Activated CD8-positive, alpha-beta memory T cell treated with anti-CD3 and anti-CD28 coated beads for 4 hours (primary cell): ENCODE data around the gene SUV39H2.
"Not testable (repeated sequence)": the region's sequence is repeated elsewhere in the genome, so short reads cannot be mapped to it uniquely, and the experiment has no call there.

Experiments
- DNase-seq, 2 donors: peaks; one replicate each; pipeline ENCODE4 v3.0.0-alpha.2; 2020; ENCODE audit warnings: low read depth in 2 of 2

SUV39H2 gene, protein sequence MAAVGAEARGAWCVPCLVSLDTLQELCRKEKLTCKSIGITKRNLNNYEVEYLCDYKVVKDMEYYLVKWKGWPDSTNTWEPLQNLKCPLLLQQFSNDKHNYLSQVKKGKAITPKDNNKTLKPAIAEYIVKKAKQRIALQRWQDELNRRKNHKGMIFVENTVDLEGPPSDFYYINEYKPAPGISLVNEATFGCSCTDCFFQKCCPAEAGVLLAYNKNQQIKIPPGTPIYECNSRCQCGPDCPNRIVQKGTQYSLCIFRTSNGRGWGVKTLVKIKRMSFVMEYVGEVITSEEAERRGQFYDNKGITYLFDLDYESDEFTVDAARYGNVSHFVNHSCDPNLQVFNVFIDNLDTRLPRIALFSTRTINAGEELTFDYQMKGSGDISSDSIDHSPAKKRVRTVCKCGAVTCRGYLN

DNA sequence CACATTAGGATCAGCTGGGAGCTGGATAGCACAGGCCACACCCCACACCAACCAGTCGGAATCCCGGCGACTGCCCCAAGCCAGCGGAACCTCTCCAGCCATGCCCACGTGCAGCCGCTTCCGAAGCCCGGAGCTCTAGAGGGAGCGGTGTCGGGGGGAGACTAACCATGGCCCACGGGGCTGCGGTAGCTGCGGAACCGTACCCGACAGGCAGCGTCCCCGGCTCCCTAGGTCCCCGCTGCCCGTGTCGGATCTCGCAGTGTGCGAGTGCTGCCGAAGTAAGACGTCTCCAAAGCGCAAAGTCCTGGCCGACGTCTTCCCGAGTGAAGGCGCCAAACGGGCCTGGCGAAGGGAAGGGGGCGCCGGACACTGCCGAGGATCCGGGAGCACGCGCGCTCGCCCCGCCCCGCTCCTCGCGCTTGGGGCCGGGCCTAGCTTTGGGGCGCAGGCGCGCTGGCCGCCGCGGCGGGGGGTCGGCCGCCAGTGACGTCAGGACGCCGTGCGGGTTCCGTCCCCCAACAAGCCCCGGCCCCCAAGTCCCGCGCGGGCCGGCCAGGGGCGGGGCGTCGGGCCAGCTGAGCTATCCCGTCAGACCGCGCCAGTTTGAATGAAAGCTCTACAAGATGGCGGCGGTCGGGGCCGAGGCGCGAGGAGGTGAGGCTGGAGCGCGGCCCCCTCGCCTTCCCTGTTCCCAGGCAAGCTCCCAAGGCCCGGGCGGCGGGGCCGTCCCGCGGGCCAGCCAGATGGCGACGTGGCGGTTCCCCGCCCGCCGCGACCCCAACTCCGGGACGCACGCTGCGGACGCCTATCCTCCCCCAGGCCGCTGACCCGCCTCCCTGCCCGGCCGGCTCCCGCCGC lies at the start of gene SUV39H2:
TSS of gene SUV39H2 (plus strand) at position 601 of the 858 bp plus-strand sequence. CDS start at position 624, 23 bp downstream.
- peak; percentile 85 to 87 for DNase-seq

DNA sequence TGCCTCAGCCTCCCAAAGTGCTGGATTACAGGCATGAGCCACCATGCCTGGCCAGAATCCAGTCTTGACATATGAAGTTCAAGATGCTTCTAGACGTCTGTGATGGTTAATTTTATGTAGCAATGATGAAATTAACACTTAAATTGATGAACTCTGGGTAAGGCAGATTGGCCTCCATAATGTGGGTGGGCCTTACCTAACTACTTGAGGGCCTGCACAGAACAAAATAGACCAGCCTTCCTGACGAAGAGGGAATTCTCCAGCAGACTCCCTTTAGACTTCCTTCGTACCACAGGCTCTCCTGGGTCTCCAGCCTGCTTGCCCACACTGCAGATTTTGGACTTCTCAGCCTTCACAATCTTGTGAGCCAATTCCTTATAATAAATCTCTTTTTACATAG lies 45.6 kb upstream of the SUV39H2 start:
- no peak for DNase-seq

DNA sequence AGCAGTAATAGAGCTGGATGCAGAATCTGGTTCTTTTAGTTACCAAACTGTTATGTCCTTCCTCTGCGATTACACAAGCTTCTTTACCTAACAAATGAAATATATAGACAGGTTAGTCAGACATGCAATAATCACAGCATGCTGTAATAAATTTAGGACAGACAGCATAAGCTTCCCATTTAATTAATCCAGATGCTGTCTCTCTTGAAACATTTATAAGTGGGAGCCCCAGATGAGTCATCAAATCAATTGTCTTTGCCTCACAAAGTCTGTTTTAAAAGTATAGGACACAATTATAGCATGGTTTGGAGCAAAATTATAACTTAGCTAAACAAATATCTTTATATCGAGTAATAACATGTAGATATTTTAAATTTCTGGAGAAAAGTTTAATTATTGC lies 42.5 kb upstream of the SUV39H2 start:
- no peak for DNase-seq

DNA sequence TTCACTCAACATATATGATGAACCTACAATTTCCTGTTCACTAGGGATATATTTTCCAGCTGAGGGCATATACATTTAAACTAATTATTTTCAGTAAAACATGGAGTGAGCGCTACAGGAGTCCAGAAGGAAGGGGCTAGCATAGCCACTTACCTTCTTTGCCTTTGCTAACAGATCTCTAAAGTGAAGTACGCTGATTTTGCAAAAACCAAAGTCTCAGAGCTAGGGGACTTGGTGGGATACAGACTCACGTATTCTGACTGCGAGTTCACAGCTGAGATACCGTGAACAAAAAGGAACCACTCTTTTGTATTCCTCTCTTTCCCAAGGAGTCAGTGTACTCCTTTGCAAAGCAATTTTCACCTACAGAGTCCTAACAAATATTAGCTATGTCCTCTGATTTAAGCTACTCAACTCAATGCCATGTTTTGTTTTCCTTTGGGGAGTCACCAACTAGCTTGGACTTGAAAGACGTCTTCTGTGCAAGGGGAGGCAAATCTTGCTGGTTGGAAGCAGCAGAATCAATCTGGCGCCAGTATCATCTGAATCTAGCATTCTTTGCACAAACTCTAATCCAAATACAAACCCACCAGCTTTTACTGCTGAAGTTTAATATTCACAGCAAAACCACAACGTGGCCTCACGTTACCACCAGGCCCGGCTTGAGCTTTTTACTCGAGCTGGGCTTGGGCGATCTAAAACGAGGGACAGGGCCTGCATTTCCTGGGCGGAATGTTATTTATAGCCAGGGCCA lies 41.5 kb upstream of the SUV39H2 start:
- no peak for DNase-seq

DNA sequence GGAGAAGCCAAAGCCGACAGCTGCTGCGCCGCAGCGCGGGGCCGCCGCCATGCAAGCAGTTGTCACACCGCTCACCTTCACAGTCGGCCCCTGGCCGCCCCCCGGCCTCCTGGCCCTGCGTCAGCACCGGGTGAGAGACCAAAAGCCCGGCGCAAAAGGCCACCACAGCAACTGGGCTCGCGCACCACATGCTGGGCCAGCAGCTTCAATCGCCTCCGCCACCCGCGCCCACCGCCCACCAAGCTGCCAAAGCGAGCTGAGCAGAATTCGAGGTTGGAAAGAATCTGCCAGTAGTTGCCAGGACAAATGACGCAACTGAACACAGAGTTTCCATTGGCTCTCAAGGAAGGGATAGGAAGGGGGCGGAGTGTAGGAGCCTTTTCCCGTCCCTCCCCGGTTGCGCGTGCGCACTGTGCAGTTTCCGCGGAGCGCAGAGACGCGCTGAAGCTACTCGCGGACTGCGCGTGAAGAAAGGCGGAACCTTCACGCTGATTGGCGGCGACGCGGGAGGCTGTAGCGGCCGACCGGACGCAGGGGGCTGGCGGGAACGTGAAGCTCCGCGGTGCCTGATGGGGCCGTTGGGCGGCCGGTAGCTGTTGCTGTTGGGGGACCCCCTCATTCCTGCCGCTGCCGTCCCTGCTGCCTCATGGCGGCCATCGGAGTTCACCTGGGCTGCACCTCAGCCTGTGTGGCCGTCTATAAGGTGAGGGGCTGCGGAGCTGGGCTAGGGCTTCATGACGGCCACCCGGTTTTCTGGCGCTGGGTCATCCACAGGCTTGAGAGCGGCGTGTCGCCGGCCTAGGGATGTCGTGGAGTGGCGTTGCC lies 40.7 kb upstream of the SUV39H2 start, which contains the start of the genes CDNF, HSPA14 and MSANTD7:
TSS of gene CDNF (minus strand) at position 281 of the 825 bp plus-strand sequence. CDS start at position 190, 91 bp downstream.
TSS of gene HSPA14 (plus strand) at position 550 of the 825 bp plus-strand sequence. CDS start at position 647, 97 bp downstream.
TSS of gene MSANTD7 (plus strand) at position 550 of the 825 bp plus-strand sequence. CDS start 3,979 bp downstream, outside the sequence.
- DNase-seq: peak; percentile 98 to 99

DNA sequence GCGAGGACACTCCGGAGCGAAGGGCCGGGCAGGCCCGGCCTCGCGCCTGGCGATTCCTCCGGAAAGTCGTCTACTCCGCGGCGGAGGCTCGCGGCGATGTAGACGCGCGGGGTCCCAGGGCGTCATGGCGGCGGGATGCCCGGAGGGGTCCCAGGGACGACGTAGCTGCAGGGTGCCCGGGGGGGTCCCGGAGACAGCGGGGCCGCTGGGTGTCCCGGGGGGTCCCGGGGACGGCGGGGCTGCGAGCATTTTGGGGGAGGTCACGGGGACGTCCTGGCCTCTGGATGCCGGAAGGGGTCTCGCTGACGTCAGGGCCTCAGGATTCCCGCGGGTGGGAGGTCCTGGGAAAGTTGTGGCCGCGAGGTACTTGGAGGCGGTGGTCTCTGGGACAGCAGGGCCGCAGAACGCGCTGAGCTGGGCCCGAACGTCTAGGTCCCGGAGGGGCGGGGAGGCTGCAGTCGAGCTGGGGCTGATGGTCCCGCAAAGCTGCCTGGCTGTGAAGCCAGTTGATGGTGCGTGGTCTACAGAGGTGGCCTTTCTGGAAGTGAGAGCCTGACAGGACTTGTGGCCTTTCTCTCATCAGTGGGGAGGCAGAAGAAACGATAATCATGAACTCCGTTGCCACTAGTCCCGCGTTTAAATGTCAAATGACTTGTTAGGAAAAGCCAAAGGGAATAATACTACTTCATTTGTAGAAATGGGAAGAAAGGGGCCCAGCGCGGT lies 39.9 kb upstream of the SUV39H2 start:
- no peak for DNase-seq

DNA sequence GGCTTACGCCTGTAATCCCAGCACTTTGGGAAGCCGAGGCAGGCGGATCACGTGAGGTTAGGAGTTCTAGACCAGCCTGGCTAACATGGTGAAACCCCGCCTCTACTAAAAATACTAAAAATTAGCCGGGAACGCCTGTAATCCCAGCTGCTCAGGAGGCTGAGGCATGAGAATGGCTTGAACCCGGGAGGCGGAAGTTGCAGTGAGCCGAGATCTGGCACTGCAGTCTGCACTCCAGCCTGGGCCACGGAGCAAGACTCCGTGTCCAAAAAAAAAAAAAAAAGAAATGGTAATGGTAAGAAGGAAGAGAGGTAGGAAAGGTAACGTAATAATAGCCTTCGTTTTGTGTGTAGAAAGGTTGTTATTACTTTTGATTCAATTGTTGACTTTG lies 39.4 kb upstream of the SUV39H2 start:
- no peak for DNase-seq

DNA sequence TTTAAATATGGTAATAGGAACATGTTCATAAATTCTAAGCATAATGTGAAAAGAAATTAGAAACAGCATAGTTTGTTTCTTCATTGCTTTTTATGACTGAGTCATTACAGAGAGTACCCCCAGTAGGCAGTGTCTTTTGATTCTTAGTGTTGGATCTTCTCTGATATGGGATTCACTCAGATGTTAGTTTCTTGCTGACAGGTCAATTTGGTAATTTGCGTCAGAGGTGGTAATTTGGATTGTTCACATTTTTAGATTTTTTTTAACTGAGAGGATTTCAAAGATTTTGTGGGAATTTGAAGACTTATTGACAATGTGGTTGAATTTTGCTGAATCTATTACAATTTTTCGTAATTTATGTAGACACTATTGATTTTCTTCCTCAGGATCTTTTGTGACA lies 38.5 kb upstream of the SUV39H2 start:
- no peak for DNase-seq

DNA sequence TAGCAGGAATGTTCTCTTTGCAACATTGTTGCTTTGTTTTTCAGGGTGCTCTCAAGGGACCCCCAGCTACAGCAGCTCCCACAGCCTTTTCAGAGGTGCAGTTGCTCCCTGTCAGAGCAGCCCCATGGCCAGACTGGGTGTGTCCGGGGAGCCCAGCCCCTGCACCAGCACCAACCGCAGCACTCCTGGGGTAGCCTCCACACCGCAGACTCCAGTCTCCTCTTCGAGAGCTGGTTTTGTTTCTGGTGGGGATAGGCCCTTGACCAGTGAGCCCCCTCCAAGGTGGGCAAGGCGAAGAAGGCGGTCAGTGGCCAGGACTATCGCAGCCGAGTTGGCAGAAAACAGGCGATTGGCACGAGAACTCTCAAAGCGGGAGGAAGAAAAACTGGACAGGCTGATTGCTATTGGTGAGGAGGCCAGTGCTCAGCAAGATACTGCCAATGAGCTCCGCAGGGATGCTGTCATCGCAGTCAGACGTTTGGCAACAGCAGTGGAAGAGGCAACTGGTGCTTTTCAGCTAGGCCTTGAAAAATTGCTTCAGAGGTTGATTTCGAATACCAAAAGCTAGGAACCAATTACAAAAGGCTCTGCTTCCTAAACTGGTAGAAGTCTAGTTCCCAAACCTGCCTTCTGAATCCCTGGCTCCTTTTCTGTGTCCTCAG lies 35.2 kb upstream of the SUV39H2 start:
- no peak for DNase-seq

DNA sequence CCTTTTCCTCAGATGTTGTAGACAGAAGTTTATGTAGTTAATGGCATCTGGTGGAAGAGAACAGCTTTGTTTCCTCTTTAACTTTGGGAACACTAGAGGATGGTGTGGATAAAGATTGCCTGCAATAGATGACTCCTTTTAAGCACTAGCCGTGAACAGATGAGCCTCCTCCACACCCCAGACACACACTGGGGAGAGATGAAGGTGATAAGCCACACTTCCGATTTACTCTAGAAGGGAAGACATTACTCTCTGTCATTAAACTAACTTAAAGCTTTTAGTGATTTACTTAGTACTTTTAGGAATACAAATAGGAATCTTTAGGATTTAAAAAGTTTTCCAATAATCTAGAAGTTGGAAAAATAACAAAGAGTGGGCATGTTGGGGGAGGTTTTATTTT lies 33.7 kb upstream of the SUV39H2 start:
- no peak for DNase-seq

DNA sequence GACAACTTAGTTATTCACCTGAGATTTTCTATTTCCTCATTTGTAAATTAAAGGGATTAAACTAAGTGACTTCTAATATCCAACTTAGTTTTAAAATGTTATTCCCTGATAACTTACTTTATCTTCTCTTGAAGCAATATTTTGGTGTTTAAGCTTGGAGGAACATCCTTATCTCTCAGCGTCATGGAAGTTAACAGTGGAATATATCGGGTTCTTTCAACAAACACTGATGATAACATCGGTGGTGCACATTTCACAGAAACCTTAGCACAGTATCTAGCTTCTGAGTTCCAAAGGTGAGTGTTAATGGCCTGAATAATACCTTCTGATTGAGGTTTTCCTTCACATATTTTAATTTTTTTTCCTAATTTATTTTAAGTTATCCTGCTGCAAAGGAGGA lies 26.4 kb upstream of the SUV39H2 start:
- DNase-seq: no peak

DNA sequence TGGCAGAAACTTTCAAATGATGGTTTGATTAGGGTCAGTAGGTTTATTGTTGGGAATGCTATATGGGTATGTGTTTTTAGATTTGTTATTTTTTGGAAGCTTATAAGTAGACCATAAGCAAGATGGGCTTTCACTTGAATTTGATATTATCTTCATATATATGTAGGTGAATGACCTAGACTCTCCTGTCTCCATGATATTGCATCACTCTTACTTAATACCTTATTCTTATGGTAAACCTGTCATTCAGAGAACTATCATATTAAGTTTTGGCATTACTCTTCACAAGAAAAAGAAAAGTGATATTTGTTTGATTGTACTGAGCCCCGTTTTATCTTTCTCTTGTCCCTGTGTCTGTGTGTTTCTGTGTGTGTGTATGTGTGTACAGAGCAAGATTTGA lies 23.2 kb upstream of the SUV39H2 start:
- DNase-seq: no peak

DNA sequence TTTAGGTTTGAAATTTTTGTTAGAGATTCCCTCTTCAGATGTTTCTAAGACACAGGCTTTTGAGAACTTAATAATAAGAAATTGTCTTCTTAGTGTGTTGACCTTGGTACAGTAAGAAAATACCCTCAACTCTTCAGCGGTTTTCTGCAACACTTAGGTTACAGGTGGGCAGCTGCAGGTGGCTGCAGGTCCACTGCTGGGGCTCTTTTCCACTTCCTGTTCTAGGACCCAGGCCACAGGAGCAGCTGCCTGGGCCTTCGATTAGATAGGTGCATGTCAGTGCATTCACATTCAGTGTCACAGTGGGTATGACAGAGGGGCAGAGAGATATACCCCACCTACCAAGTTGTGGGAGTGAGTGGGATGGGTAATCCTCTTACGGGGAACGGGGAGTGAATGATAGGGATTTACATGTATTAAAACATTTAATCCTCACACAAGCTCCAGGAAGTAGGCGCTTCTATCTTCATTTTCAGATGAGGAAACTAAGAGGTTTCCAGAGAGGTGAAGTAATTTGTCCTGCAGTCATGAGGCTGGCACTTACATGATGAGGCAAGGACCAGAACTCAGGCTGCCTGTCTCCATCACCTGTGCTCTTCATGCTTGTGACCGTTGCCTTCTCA lies 20.2 kb upstream of the SUV39H2 start:
- DNase-seq: no peak

DNA sequence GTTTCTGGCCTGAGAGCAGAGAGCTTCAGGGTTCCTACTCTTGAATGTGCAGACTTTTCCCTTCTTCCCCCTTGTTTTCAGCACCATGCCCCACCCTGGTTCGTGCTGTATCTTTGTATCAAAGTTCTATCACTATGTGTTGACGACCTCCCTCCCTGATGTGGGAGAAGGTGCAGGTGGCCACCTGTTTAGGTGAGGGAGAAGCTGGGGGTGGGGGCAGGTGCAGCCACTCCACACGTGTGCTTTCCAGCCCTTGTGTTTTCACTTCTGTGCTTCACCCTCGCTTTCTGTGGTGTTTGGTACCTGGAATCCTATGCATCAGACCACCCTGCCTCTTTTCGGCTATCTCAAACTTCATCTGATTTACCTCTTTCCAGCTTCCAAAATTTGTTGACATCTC lies 19.6 kb upstream of the SUV39H2 start:
- DNase-seq: no peak

DNA sequence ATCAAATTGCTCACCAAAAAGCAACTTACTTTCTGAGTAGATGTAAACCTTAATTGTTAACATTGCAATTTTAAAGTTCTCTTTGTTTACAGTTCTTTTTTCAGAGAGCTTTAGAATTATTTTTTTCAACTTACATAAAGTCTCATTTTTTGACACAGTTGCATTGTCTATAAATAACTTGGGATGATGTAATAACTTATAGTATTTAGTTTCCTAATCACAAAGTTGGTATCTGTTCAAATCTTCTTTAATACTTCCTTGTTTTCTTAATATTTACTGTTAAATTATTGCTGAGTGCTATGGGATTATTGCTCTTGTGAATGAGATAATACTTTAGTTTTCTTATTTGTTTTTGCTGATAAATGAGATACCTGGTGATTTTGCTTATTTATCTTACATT lies 18.9 kb upstream of the SUV39H2 start:
- no peak for DNase-seq

DNA sequence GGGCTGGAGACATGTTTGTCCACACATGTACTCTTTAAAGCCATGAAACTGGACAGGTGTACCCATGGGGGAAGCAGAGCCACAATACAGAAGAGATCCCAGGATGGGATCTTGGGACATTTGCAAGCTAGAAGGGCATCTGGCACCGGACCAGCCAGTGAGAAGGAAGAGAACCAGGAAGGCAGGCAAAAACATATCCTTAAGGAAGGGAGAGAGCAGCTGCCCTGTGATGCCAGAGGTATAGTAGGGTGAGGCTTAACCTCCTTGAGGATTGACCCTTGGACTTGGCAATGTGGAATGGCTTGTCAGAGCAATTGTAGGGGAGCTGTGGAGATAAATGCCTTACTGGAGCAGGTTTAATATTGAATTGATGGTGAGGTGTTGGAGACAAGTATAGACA lies 17.9 kb upstream of the SUV39H2 start:
- no peak for DNase-seq

DNA sequence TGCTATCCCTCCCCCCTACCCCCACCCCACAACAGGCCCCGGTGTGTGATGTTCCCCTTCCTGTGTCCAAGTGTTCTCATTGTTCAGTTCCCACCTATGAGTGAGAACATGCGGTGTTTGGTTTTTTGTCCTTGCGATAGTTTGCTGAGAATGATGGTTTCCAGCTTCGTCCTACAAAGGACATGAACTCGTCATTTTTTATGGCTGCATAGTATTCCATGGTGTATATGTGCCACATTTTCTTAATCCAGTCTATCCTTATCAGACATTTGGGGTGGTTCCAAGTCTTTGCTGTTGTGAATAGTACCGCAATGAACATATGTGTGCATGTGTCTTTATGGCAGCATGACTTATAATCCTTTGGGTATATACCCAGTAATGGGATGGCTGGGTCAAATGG lies 14.2 kb upstream of the SUV39H2 start:
- not testable (repeated sequence) for DNase-seq

DNA sequence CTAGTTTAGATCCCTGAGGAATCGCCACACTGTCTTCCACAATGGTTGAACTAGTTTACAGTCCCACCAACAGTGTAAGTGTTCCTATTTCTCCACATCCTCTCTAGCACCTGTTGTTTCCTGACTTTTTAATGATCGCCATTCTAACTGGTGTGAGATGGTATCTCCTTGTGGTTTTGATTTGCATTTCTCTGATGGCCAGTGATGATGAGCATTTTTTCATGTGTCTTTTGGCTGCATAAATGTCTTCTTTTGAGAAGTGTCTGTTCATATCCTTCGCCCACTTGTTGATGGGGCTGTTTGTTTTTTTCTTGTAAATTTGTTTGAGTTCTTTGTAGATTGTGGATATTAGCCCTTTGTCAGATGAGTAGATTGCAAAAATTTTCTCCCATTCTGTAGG lies 13.8 kb upstream of the SUV39H2 start:
- DNase-seq: not testable (repeated sequence)

DNA sequence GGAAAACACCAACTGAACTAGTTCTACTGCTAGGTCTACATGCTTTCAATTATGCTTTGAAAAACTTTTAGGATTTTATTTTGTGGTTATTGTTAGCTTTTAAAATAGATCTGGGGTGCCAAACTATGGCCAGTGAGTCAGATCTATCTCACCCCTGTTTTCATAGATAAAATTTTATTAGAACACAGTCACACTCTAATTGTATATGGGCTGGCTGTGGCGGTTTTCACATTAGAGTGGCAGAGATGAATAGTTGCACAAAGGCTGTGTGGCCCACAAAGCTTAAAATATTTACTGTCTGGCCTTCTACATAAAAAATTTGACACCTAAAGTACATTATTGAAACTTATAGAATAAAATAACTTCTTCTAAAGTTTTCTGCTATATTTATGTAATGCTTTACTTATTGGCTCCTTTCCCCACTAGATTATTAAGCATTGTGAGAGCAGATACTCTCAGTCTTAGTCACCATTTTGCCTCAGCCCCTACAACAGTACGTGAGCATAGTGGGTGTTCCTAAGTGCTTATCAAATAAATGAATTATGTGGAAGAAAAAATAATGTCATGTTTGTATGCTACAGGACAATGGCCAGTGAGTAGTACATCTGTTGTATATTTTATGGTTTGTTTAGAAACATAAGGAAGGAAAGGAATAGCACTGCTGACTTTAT lies 5.4 kb upstream of the SUV39H2 start:
- no peak for DNase-seq
